Esophagus muscularis mucosa (tissue), 3 donors: ENCODE results near the gene MMP7.

Experiments
- CTCF ChIP-seq, 3 experiments: fragments of 200-600 bp in 2 of 3; fragments of 450-650 bp in 1 of 3; sonication (generic) in 2 of 3; IDR thresholded peaks; one replicate each; pipeline ENCODE4 v1.5.1; 2017 to 2019; ENCODE audit warnings: antibody characterized with exemption in 3 of 3, mild to moderate bottlenecking in 2 of 3, moderate library complexity in 1 of 3
- POLR2A ChIP-seq: fragments of 450-650 bp; IDR thresholded peaks from one replicate; pipeline ENCODE4 v1.6.1; 2017; ENCODE audit warnings: antibody characterized with exemption, moderate library complexity, mild to moderate bottlenecking, low read depth

DNA sequence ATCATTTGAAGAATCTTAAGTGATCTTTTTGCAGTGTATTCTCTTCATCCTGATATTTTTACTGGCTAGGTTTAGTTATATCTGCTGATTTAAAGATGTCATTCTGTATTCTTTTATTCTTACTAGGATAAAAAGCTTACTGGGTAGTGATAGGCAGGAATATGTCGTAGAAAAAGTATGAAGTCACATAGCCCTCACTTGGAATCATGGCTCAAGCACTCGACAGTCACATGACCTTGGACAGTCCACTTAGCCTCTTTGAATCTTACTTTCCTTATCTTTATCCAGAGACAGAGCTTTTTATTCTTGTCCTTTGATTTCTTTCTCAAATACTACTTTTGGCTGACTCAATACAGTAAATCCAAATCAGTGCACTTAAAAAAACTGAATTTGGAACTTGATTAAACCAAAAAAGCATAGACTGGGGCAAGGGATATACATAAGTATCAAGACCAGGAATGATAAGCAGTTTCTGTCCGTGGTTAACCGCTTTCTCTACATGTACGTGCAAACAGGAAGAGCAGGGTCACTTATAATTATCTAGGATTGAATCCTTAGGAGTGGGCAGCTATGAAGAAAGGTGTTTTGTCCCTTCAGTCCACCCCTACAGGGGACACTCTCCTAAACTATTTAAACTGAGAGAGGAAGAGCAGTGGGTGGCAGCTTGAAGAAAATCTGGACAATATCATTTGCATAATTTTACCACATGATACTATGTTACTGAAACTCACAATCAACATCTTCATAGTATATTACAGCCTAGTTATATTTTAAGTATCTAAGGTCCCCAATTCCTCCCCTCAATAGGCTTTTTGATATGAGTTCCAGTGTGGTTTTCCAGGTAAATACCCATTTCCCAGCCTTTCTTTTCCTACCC, 8.0 kb downstream of the MMP7 start:
- TF ChIP-seq POLR2A (no peak), CTCF (IDR thresholded peaks at IDR 0.05) (no peak)
